Retinal pigment epithelial cell (primary cell): ENCODE measurements around the gene RETREG1.

Experiments
- DNase-seq: peaks from one replicate; pipeline ENCODE4 v3.0.0-alpha.2; 2010; ENCODE audit warnings: low read depth
- H3K4me3 ChIP-seq: 2 replicates; pipeline ENCODE4 v1.5.1; 2011; ENCODE audit warnings: mild to moderate bottlenecking, low read length, control low read depth, moderate library complexity
- TF ChIP-seq, protein P1 (sequence below): conservative IDR thresholded peaks from 2 replicates; pipeline ENCODE4 v1.5.1; 2011; ENCODE audit warnings: low read depth, low read length, control low read depth, inconsistent platforms

Gene RETREG1

DNA sequence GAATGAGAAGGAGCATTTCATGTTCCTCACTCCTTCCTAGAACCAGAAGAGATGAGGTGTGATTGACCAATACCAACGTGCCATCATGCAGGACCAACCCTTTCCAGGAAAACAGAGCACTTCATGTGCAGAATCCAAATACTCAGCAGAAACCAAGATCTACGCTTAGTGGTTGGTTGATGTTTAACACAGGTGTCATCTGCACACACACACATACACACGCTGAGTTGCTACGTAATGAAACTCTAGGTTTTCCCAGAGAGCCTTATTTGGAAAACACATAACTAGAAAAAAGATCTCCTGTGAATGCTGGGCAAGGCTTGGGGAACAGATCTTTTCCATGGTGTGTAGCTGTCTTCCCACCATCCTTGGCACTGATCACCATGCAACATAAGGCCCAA is 130.1 kb downstream of the RETREG1 start:
- TF ChIP-seq, protein P1, sequence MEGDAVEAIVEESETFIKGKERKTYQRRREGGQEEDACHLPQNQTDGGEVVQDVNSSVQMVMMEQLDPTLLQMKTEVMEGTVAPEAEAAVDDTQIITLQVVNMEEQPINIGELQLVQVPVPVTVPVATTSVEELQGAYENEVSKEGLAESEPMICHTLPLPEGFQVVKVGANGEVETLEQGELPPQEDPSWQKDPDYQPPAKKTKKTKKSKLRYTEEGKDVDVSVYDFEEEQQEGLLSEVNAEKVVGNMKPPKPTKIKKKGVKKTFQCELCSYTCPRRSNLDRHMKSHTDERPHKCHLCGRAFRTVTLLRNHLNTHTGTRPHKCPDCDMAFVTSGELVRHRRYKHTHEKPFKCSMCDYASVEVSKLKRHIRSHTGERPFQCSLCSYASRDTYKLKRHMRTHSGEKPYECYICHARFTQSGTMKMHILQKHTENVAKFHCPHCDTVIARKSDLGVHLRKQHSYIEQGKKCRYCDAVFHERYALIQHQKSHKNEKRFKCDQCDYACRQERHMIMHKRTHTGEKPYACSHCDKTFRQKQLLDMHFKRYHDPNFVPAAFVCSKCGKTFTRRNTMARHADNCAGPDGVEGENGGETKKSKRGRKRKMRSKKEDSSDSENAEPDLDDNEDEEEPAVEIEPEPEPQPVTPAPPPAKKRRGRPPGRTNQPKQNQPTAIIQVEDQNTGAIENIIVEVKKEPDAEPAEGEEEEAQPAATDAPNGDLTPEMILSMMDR: no peak

DNA sequence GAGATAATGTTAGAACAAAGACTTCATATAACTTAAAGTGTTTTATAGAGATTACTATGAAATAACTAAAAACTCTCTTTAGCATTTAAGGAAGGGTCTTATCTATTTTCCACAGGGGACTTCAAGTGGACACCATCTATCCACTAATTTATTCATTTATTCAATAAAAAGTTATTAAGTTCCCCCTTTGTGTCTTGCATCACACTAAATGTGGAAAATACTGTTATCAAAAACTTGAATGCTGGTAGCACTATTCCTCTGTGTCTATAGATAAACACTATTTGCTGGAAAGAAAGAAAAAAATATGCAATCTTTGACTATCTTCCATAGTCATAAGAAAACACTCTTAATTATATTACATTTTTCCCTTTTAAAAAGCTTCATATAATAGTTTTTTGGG is 131.1 kb downstream of the RETREG1 start:
- TF ChIP-seq, protein P1: no peak
- H3K4me3 ChIP-seq: no peak overlapping the region
- DNase-seq: no peak

More for the DNA sequence above, 130.1 kb downstream of the RETREG1 start:
- DNase-seq: no peak
- no peak overlapping the region for H3K4me3 ChIP-seq

DNA sequence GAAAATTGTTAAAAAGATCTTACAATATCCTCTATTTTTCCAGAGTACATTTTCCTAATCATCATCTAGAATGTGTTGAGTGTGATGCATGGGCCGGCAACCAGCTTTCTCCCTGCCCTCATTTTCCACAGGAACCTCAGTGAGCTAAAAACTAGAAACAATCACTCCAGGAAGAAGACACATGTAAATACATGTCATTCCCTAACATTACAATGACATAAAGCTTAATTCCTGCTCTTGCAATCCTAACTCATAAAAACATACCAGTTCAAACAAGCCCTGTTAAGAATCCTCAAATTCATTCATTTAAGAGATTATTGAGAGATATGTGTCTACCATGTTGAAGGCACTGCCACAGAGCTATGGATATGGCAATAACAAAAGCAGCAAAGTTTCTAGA is 132.7 kb downstream of the RETREG1 start:
- H3K4me3 ChIP-seq: no peak overlapping the region
- DNase-seq: no peak
- TF ChIP-seq, protein P1: no peak

DNA sequence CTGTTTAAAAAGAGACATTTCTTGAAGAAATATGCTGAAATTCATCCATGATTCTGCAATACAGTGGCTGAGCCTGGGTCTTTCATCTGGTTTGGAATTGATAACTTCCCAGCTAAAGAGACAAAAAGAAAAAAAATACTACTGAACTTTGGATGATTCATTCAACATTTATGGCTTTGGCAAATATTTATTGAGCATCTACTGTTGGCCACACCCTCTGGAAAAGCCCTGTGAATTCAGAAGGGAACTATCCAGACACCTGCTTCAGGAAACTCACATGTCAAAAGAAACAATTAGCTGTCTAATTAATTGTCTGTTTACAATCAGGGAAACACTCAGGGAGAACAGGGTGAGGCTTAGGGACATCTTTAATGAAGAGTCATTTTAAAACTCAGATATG is 133.4 kb downstream of the RETREG1 start:
- DNase-seq: no peak
- TF ChIP-seq, protein P1: no peak
- H3K4me3 ChIP-seq: no peak overlapping the region

DNA sequence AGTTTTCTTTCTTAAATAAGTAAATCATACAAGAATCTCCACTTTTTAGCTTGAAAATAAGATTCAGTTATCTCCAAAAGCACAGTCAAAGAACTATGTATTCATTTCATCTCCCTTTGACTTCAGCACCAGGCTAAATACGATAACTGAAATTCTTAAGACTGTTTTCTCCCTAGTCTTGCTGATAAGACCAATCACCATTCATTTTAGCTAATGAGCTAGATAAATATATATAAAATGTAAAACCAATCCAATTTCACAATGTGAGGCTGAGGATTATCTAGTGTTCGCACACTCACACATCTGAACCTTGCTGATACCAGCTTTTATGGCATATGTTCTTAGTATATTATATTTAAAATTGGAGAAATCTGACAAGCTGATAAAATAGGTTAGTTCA is 133.9 kb downstream of the RETREG1 start:
- no peak for DNase-seq
- H3K4me3 ChIP-seq: no peak overlapping the region
- TF ChIP-seq, protein P1: no peak

DNA sequence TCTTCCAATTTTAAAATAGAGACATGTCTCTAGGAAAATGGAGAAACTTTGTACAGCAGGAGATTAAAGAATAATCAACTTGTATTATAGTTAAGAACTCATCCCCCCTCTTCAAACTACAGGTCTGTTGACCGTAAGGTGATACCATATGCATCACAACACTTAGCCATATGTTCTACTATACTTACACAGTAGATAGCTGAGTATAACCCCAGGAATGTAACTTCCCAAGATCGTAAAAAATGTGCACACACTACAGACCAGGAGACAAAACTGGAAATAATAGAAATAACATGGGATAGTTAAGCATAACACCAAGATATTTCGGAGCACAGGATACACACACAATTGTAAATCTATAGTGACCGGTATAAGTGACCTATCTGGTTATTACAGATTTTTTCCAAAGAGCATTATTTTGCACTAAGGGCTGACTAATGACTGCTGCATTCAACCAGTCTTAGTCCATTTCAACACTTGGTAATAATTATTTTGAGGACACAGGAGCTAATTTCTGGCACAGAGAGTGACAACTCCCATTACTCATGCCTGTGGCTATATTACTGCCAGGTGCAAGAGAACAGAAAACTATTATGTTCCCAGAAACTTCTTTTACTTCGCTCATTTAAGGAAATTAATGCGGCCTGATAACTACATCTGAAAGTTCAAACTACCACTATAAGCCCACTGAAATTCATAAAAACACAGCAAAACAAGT is 135.8 kb downstream of the RETREG1 start:
- H3K4me3 ChIP-seq: no peak overlapping the region
- TF ChIP-seq, protein P1: no peak
- no peak for DNase-seq

DNA sequence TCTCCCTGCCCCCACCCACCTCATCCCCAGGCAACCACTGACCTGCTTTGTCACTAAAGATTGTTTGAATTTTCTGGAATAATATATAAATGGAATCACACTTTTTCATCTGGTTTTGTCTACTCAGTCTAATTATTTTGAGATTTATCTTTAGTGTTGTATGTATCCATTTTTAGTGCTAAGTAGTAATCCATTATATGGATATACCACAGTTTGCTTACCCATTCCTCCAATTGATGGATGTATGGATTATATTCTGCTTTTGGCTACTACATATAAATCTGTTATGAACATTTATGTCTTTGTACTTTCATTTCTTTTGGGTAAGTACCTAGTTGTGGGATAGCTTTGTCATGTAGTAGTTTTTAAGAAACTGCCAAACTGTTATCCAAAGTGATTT is 136.7 kb downstream of the RETREG1 start:
- TF ChIP-seq, protein P1: no peak
- no peak for DNase-seq
- no peak overlapping the region for H3K4me3 ChIP-seq
